Stimulated activated CD8-positive, alpha-beta memory T cell treated with anti-CD3 and anti-CD28 coated beads, Interleukin-12 subunit alpha, Interleukin-12 subunit beta, amount 100 ng/mL, for 1 hour (primary cell): ENCODE measurements around the gene BCAS3.
"Not testable (repeated sequence)": the region's sequence is repeated elsewhere in the genome, so short reads cannot be mapped to it uniquely, and the experiment has no call there.

Experiments used
- DNase-seq: peaks from one replicate; pipeline ENCODE4 v3.0.0-alpha.2; 2020; ENCODE audit warnings: low read depth

BCAS3 gene

DNA sequence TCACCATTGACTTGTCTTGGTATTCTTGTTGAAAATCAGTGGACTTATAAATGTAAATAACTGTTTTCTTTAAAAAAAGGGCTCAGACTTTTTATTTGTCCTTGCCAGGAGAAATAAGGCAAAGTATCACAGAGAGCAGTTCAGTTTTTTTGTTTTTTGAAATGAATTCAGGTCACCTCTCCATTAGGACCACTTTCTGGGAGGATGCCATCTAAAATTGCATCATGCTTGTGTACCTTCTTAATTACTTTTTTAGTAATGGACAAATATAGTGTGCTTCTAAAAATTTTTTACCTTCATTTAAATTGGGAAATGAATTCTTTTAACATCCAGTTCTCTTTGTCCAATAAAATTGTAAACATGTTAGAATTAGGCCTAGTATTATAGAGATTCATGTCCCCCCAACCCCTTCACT lies 210.0 kb downstream of the BCAS3 start:
- DNase-seq = no peak

GRCh38 chr17:60888812-60889709 lies 211.4 kb downstream of the BCAS3 start:
- DNase-seq = no peak

DNA sequence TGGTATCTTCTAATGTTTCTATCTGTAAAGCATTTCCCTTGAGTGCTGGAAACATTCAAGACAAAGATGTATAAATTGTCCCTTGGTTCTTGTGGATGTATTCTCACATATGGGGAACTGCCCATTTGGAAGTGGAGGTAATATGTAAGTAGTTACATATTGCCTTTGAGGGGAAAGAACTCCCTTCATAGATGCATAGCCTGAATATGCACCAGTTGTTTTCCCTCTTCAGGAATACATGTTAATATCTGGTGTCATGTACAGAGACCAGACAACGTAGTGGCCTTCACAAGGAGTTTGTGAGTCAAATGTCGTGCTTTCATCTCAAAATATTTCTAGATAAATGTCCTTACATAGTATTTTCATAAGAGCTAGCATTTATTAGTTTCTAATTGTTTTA lies 213.5 kb downstream of the BCAS3 start:
- DNase-seq = no peak

GRCh38 chr17:60893475-60893874 lies 215.8 kb downstream of the BCAS3 start:
- no peak for DNase-seq

GRCh38 chr17:60896996-60897395 lies 219.3 kb downstream of the BCAS3 start:
- DNase-seq = no peak

GRCh38 chr17:60899115-60899514 lies 221.5 kb downstream of the BCAS3 start:
- DNase-seq = no peak

DNA sequence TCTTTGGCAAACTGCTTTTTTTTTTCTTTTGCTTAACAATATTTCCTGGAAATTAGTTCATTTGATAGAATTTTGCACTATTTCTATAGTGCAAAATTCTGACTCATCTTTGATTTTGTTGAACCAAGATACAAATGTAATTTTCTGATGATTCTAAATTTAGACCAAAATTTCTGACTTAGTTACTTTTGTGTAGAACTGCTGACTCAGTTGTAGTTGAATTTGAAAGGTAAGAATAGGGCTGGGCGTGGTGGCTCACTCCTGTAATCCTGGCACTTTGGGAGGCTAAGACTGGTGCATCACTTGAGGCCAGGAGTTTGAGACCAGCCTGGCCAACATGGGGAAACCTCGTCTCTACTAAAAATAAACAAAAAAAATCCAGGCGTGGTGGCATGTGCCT lies 223.0 kb downstream of the BCAS3 start:
- no peak for DNase-seq

DNA sequence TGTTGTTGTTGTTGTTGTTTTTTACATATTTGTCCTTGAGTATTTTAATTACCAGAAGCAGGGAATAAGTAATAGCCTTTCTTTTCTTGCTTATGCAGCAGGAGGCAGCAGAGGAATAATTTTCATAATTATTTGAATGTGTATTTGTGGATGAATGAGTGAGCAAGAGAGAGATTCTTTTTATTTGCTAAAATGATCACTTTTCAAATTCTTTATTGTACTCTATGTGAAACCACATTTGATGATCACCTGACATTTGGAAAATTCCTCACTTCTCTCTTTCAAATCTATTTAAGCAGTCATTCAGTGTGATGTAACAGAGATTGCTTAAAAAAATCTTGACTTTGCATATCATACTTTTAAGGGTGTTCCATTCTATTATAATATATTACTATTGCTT lies 223.6 kb downstream of the BCAS3 start:
- DNase-seq = no peak

DNA sequence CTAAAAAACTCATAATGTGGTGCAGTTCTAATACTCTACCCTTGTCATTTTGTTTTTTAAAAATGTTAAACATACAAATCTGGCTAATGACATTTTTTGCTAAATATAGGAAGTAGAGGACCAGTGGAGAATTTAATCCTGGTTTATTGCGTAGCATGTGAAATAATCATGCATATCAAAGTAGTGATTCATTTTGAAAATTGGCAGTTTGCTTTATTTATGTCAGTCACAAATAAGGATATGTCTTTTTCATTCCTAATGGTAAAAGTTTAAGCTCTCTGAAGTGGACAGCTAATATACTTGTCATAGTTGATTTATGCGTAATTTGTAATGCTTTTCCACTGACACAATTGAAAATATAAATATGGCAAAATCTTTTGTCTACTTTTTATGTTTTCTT lies 224.2 kb downstream of the BCAS3 start:
- no peak for DNase-seq

DNA sequence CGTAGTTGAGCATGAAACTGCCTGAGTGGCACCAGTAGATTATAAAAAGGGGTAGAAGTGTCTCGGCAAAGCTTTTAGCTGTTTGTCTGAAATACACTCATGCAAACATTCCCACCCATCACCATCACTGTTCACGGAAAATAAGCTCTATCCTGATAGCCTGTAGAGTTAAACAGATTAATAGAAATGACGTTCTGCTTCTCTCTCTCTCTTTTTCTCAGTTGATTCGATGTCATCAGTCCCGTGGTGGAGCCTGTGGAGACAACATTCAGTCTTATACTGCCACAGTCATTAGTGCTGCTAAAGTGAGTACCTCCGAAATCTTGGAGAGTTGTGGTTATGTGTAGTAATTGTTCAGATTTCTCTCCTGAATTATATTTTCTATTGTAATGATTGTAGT lies 224.7 kb downstream of the BCAS3 start:
- DNase-seq = no peak

- DNase-seq = no peak
Observed at GRCh38 chr17:60904582-60904981, 226.9 kb downstream of the BCAS3 start.

DNA sequence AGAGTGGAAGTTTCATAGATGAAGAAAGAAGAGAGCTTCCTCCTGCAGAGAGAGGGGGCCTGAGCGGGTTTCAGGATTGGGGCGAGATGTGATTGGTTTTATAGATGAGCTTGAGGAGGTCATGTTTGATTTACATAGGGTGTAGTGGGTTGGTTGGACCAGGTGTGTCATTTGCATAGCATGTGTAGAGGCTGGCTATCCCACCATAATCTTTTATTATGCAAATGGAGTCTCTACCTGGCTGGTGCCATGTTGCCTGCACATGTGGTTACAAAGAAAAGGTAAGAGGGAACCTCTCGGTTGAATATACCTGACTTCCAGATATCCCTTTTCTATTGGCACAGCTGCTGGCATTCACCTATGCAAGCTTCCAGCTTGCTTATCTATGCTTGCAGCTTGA lies 228.1 kb downstream of the BCAS3 start:
- DNase-seq = no peak

DNA sequence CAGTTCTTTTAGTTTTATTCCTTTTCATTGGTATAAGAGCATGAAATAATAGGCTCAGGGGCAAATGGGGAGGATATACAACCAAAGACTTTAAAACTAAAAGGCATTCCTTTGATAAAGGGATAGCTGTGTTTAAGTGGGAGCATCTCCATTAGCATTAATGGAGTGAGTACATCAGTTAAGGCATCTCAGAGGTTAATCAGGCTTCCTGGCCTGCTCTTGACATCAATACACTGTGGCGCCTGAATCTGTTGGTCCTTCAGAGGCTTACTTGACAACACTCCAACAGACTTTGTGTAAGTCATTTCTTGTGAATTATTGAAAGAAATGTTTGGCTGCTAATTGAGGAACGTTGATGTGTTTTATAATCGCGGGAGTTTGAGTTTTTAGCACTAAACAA lies 230.7 kb downstream of the BCAS3 start:
- DNase-seq = no peak

DNA sequence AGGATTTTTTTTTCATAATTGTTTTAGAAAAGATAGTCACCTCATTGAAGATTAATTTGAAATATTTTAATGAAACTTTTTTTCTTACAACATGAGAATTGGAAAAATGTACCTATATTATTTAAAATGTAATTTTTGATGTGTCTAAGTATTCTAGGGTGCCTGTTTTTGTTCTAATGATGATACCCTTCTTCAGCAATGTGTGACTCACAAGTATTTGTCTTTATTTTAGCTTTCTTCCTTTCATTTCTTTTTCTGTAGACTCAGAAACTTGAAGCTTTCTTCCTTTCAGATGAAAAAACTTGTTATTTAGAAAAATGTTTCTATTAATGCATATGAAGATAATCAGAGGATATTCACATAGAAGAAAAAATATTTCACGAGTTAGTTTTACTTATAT lies 231.8 kb downstream of the BCAS3 start:
- DNase-seq = no peak

DNA sequence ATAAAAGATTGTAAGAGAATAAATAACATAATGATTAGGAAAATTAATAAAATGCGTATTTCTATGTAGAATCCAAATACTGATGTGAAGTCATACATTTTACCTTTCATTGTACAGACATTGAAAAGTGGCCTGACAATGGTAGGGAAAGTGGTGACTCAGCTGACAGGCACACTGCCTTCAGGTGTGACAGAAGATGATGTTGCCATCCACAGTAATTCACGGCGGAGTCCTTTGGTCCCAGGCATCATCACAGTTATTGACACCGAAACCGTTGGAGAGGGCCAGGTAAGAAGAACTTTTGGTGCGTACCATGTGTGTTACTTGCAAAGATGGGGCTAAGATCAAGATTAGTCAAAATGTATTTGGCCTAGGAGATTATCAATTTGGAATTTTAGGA lies 232.8 kb downstream of the BCAS3 start:
- DNase-seq = no peak

- no peak for DNase-seq
Observed at GRCh38 chr17:60914078-60914477, 236.4 kb downstream of the BCAS3 start.

DNA sequence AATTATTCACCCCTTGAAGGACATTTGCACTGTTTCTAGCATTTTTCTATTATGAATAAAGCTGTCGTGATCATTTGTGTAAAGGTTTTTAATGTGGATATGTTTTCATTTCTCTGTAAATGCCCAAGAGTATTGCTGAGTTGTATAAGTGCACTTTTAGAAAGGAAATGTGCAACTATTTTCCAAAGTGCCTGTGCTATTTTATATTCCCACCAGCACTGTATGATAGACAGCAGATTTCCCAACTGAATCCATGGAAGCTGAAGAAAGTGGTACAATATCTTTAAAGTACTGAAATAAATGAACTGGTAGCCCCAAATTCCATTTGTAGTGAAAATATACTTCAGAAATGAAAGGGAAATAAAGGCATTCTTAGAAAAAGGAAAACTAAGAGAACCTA lies 238.4 kb downstream of the BCAS3 start:
- DNase-seq = no peak

DNA sequence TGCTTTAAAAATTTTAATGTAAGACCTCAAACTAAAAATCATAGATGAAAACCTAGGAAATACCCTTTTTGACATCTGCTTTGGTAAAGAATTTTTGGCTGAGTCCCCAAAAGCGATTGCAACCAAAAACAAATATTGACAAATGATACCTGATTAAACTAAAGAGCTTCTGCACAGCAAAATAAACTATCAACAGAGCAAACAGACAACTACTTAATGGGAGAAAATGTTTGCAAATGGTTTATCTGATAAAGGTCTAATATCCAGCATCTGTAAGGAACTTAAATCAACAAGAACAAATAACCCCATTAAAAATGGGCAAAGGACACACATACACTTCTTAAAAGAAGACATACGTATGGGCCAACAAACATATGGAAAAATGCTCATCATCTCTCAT lies 242.5 kb downstream of the BCAS3 start:
- no peak for DNase-seq

GRCh38 chr17:60923000-60923399 lies 245.3 kb downstream of the BCAS3 start:
- DNase-seq = no peak

- DNase-seq = no peak
Observed at GRCh38 chr17:60926466-60927183, 249.0 kb downstream of the BCAS3 start.

- no peak for DNase-seq
Observed at GRCh38 chr17:60933739-60934138, 256.1 kb downstream of the BCAS3 start.

- DNase-seq = no peak
Observed at GRCh38 chr17:60934723-60935122, 257.1 kb downstream of the BCAS3 start.

GRCh38 chr17:60935991-60936390 lies 258.3 kb downstream of the BCAS3 start:
- not testable (repeated sequence) for DNase-seq

DNA sequence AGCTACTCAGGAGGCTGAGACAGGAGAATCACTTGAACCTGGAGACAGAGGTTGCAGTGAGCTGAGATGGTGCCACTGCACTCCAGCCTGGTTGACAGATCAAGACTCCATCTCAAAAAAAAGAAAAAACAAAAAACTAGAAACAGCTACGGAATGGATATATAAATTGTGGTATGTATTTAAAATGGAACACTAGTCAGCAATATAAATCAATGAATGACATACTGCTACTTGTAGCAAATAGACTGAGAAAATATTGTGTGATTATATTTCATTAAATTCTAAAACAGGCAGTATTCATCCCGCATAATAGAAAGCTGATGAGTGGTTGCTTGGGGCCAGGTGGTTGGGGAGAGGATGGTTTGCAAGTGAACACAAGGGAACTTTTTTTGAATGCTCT lies 261.7 kb downstream of the BCAS3 start:
- no peak for DNase-seq
